Measurements from ENCODE around the gene ZNF677.
A peak's percentile ranks its signal among the peaks of the same experiment; 100 is the strongest.
"Not testable (repeated sequence)": the region's sequence is repeated elsewhere in the genome, so short reads cannot be mapped to it uniquely, and the experiment has no call there.

ZNF677 gene

GRCh38 chr19:53193535-53194222 is 61.0 kb downstream of the ZNF677 start:
- no peak for DNase-seq (ENCODE audit: low read depth in 2 of 2)

GRCh38 chr19:53192771-53193534 is 61.7 kb downstream of the ZNF677 start, which contains the start of gene ZNF665:
Gene ZNF665 (minus strand): TSS chr19:53193358. CDS start chr19:53182898, 10,460 bp downstream.
- DNase-seq (ENCODE audit: low read depth in 2 of 2) = peak; percentile 54 to 73

- DNase-seq (ENCODE audit: low read depth in 2 of 2) = no peak
Measured at GRCh38 chr19:53190253-53190652, 64.4 kb downstream of the ZNF677 start.

GRCh38 chr19:53189691-53190198 is 64.9 kb downstream of the ZNF677 start:
- not testable (repeated sequence) for DNase-seq (ENCODE audit: low read depth in 2 of 2)

Data from activated CD8-positive, alpha-beta memory T cell treated with anti-CD3 and anti-CD28 coated beads for 4 hours (primary cell).